Karpas-422 (cell line): ENCODE data around the gene ATP11A. TPM values are rescaled to one million over a fixed set of nuclear protein-coding genes. Genes with fewer than 3 reads are reported as not detected.

ENCODE experiments used
- DNase-seq: peaks from one replicate; pipeline ENCODE4 v3.0.0-alpha.2; 2015
- H2AFZ ChIP-seq: fragments of 200-600 bp; sonication (generic); 2 replicates; pipeline ENCODE4 v1.6.1; 2014; ENCODE audit warnings: antibody characterized with exemption, low read length, mixed read lengths
- H3K27ac ChIP-seq: fragments of 200-600 bp; sonication (generic); 2 replicates; pipeline ENCODE4 v1.5.1; 2014; ENCODE audit warnings: mild to moderate bottlenecking, low read length, moderate library complexity
- H3K27me3 ChIP-seq: fragments of 200-600 bp; sonication (generic); 2 replicates; pipeline ENCODE4 v1.6.1; 2014; ENCODE audit warnings: low read length, mixed read lengths
- H3K36me3 ChIP-seq: fragments of 200-600 bp; sonication (generic); 2 replicates; pipeline ENCODE4 v1.6.1; 2014; ENCODE audit warnings: low read length, mixed read lengths; ENCODE audit not compliant: insufficient read depth
- H3K4me1 ChIP-seq: fragments of 200-600 bp; sonication (generic); 2 replicates; pipeline ENCODE4 v1.6.1; 2014; ENCODE audit warnings: mild to moderate bottlenecking, low read length, mixed read lengths
- H3K4me2 ChIP-seq: fragments of 200-600 bp; sonication (generic); 2 replicates; pipeline ENCODE4 v1.6.1; 2014; ENCODE audit warnings: low read length, low read depth, mild to moderate bottlenecking; ENCODE audit not compliant: poor library complexity, severe bottlenecking
- H3K4me3 ChIP-seq: fragments of 200-600 bp; sonication (generic); 2 replicates; pipeline ENCODE4 v1.5.1; 2014; ENCODE audit warnings: mild to moderate bottlenecking, antibody characterized with exemption, low read length, mixed read lengths
- H3K79me2 ChIP-seq: fragments of 200-600 bp; sonication (generic); 2 replicates; pipeline ENCODE4 v1.6.1; 2014; ENCODE audit warnings: mild to moderate bottlenecking, low read length, mixed read lengths
- H3K9ac ChIP-seq: fragments of 200-600 bp; sonication (generic); 2 replicates; pipeline ENCODE4 v1.6.0; 2014; ENCODE audit warnings: low read length
- H3K9me2 ChIP-seq: fragments of 200-600 bp; sonication (generic), shearing (Covaris generic); replicated peaks from 2 replicates; pipeline ENCODE4 v1.6.0; 2014; ENCODE audit warnings: mild to moderate bottlenecking, low read length, moderate library complexity; ENCODE audit not compliant: insufficient read depth
- H3K9me3 ChIP-seq: fragments of 300-700, 200-600 bp; sonication (generic); 2 replicates; pipeline ENCODE4 v1.6.1; 2014; ENCODE audit warnings: low read length, mixed read lengths
- H4K20me1 ChIP-seq: fragments of 200-600 bp; sonication (generic); 2 replicates; pipeline ENCODE4 v1.6.1; 2014; ENCODE audit warnings: mild to moderate bottlenecking, antibody characterized with exemption, low read length, low read depth; ENCODE audit not compliant: insufficient read depth
- total RNA-seq: library from RNA; depleted of rRNA; stranded (reverse); fragments of >200 nt; shearing (Covaris generic); gene quantifications from 2 replicates; pipeline ENCODE4 v1.2.3, GENCODE V29; 2014; ENCODE audit warnings: low replicate concordance

Gene ATP11A
- total RNA-seq, 1 experiment from 2014 or later: 0.11 TPM

- H2AFZ ChIP-seq: no peak overlapping the region
- no peaks in the 10 kb centered on the region for H3K9me2 ChIP-seq
- no peak overlapping the region for H3K4me2 ChIP-seq
- H3K27me3 ChIP-seq: no peaks in the 10 kb centered on the region
- H3K27ac ChIP-seq: no peak overlapping the region
- no peak for DNase-seq
- H3K4me3 ChIP-seq: no peak overlapping the region
- H3K9me3 ChIP-seq: no peaks in the 10 kb centered on the region
- no peaks in the 10 kb centered on the region for H3K4me1 ChIP-seq
- H4K20me1 ChIP-seq: no peaks in the 10 kb centered on the region
- no peaks in the 10 kb centered on the region for H3K36me3 ChIP-seq
- no peak overlapping the region for H3K9ac ChIP-seq
- no peaks in the 10 kb centered on the region for H3K79me2 ChIP-seq
These were observed 134.6 kb downstream of the ATP11A start for GRCh38 chr13:112824429-112824828.

DNA sequence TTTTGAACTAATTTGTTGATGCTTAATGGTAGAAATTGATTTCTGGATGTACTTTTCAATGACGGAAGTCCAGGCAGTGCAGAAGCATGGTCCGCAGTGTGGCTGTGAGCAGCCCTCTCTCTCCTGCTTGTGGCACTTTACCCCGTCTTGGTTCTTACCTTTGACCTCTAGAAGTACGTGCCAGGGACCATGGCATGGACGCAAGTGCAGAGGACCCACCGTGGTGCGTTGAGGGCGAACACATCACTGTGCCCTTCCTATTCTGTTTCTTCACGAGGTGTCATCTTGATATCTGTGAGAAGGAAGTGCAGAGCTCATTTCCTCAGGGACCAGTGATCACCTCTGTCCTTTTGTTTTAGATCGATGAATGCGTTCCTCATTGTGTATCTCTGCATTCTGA, 135.2 kb downstream of the ATP11A start:
- Histone ChIP-seq H2AFZ (no peak overlapping the region), H3K9ac (no peak overlapping the region), H3K27me3 (no peaks in the 10 kb centered on the region), H3K4me2 (no peak overlapping the region), H3K27ac (no peak overlapping the region), H3K36me3 (no peaks in the 10 kb centered on the region), H3K4me1 (no peaks in the 10 kb centered on the region), H3K9me2 (no peaks in the 10 kb centered on the region), H3K4me3 (no peak overlapping the region), H4K20me1 (no peaks in the 10 kb centered on the region), H3K79me2 (no peaks in the 10 kb centered on the region), H3K9me3 (no peaks in the 10 kb centered on the region)
- DNase-seq: no peak

GRCh38 chr13:112825875-112826274, 136.0 kb downstream of the ATP11A start:
- Histone ChIP-seq H3K27ac (no peak overlapping the region), H3K4me1 (no peaks in the 10 kb centered on the region), H2AFZ (no peak overlapping the region), H3K9me3 (no peaks in the 10 kb centered on the region), H3K79me2 (no peaks in the 10 kb centered on the region), H3K27me3 (no peaks in the 10 kb centered on the region), H3K9ac (no peak overlapping the region), H3K4me2 (no peak overlapping the region), H4K20me1 (no peaks in the 10 kb centered on the region), H3K9me2 (no peaks in the 10 kb centered on the region), H3K36me3 (no peaks in the 10 kb centered on the region), H3K4me3 (no peak overlapping the region)
- no peak for DNase-seq

- no peaks in the 10 kb centered on the region for H3K36me3 ChIP-seq
- no peaks in the 10 kb centered on the region for H3K9me3 ChIP-seq
- no peak for DNase-seq
- no peak overlapping the region for H3K27ac ChIP-seq
- H2AFZ ChIP-seq: no peak overlapping the region
- H3K79me2 ChIP-seq: no peaks in the 10 kb centered on the region
- H3K9ac ChIP-seq: no peak overlapping the region
- H3K27me3 ChIP-seq: no peaks in the 10 kb centered on the region
- no peaks in the 10 kb centered on the region for H4K20me1 ChIP-seq
- H3K4me2 ChIP-seq: no peak overlapping the region
- H3K9me2 ChIP-seq: no peaks in the 10 kb centered on the region
- no peaks in the 10 kb centered on the region for H3K4me1 ChIP-seq
- no peak overlapping the region for H3K4me3 ChIP-seq
These were observed 136.7 kb downstream of the ATP11A start for GRCh38 chr13:112826565-112826964.

GRCh38 chr13:112828082-112828699, 138.4 kb downstream of the ATP11A start:
- Histone ChIP-seq H3K27ac (no peak overlapping the region), H3K4me3 (no peak overlapping the region), H3K9me2 (no peaks in the 10 kb centered on the region), H3K4me1 (no peaks in the 10 kb centered on the region), H3K27me3 (no peaks in the 10 kb centered on the region), H3K36me3 (no peaks in the 10 kb centered on the region), H4K20me1 (no peaks in the 10 kb centered on the region), H3K9ac (no peak overlapping the region), H2AFZ (no peak overlapping the region), H3K4me2 (no peak overlapping the region), H3K9me3 (no peaks in the 10 kb centered on the region), H3K79me2 (no peaks in the 10 kb centered on the region)
- no peak for DNase-seq

- Histone ChIP-seq H2AFZ (no peak overlapping the region), H3K9me2 (no peaks in the 10 kb centered on the region), H3K4me2 (no peak overlapping the region), H3K27ac (no peak overlapping the region), H3K27me3 (no peaks in the 10 kb centered on the region), H3K4me1 (no peaks in the 10 kb centered on the region), H3K4me3 (no peak overlapping the region), H3K36me3 (no peaks in the 10 kb centered on the region), H3K9me3 (no peaks in the 10 kb centered on the region), H3K9ac (no peak overlapping the region), H4K20me1 (no peaks in the 10 kb centered on the region), H3K79me2 (no peaks in the 10 kb centered on the region)
- DNase-seq: no peak
These were observed 138.9 kb downstream of the ATP11A start for GRCh38 chr13:112828756-112829155.

DNA sequence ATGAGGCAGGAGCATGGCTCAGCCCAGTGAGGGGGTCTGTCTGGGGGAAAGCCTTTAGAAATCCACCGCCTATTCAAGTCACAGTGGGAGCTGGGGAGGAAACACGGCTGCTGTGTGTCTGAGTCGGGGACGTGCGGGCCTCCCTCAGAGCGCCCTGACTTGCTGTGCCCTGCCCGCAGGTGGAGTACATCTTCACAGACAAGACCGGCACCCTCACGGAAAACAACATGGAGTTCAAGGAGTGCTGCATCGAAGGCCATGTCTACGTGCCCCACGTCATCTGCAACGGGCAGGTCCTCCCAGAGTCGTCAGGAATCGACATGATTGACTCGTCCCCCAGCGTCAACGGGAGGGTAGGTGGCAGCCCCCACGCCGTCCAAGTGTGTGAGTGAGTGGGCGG, 141.4 kb downstream of the ATP11A start:
- H3K4me2 ChIP-seq: no peak overlapping the region

GRCh38 chr13:112831801-112832200, 142.0 kb downstream of the ATP11A start:
- Histone ChIP-seq H3K27me3 (no peaks in the 10 kb centered on the region), H2AFZ (no peak overlapping the region), H3K4me3 (no peak overlapping the region), H3K9me2 (no peaks in the 10 kb centered on the region), H3K79me2 (no peaks in the 10 kb centered on the region), H4K20me1 (no peaks in the 10 kb centered on the region), H3K4me1 (no peaks in the 10 kb centered on the region), H3K9ac (no peak overlapping the region), H3K27ac (no peak overlapping the region), H3K36me3 (no peaks in the 10 kb centered on the region), H3K9me3 (no peaks in the 10 kb centered on the region), H3K4me2 (no peak overlapping the region)
- no peak for DNase-seq

More for the DNA sequence above, 141.4 kb downstream of the ATP11A start:
- H3K27me3 ChIP-seq: no peaks in the 10 kb centered on the region
- no peaks in the 10 kb centered on the region for H3K4me1 ChIP-seq
- H4K20me1 ChIP-seq: no peaks in the 10 kb centered on the region
- no peak overlapping the region for H3K9ac ChIP-seq
- no peak overlapping the region for H2AFZ ChIP-seq
- H3K79me2 ChIP-seq: no peaks in the 10 kb centered on the region
- no peak for DNase-seq
- no peaks in the 10 kb centered on the region for H3K36me3 ChIP-seq
- no peak overlapping the region for H3K27ac ChIP-seq
- H3K9me3 ChIP-seq: no peaks in the 10 kb centered on the region
- no peaks in the 10 kb centered on the region for H3K9me2 ChIP-seq
- no peak overlapping the region for H3K4me3 ChIP-seq

- Histone ChIP-seq H3K4me1 (no peaks in the 10 kb centered on the region), H3K4me2 (no peak overlapping the region), H4K20me1 (no peaks in the 10 kb centered on the region), H2AFZ (no peak overlapping the region), H3K9me3 (no peaks in the 10 kb centered on the region), H3K9me2 (no peaks in the 10 kb centered on the region), H3K36me3 (no peaks in the 10 kb centered on the region), H3K79me2 (no peaks in the 10 kb centered on the region), H3K27me3 (no peaks in the 10 kb centered on the region), H3K27ac (no peak overlapping the region), H3K9ac (no peak overlapping the region), H3K4me3 (no peak overlapping the region)
- DNase-seq: no peak
These were observed 143.0 kb downstream of the ATP11A start for GRCh38 chr13:112832811-112833210.
